Upper lobe of left lung (tissue), 4 donors: ENCODE results near the gene CNTNAP4.

Source experiments
- POLR2A ChIP-seq, 4 donors: fragments of 450-650 bp; IDR thresholded peaks; one replicate each; pipeline ENCODE4 v1.5.1; 2016 to 2017; ENCODE audit warnings: antibody characterized with exemption in 4 of 4, mild to moderate bottlenecking in 2 of 4
- POLR2AphosphoS5 ChIP-seq, 2 donors: sonication (generic); formaldehyde crosslinking; IDR thresholded peaks; one replicate each; pipeline ENCODE4 v1.5.1; 2017; ENCODE audit warnings: antibody characterized with exemption in 2 of 2

DNA sequence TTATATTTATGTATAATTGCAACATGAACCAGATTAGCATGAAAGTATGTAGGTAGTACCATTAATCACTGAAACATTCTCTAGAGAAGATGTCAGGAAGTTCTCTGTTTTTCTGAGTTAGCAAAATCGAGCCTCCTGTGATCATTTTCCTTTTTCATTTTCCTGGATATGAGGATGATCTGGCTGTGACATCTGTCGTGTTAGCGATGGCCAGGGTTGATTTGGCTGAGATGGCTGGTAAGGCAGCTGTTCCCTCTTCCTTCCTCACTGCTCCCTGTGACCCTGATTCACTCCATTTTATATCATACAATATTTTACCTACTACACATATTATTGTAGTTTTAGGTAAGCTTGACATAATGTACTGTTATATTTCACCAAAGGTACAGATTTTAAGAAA lies 10.3 kb downstream of the CNTNAP4 start:
- no peak for TF ChIP-seq POLR2A (IDR thresholded peaks at IDR 0.05)
- TF ChIP-seq POLR2AphosphoS5 (IDR thresholded peaks at IDR 0.05) = no peak
